ENCODE measurements around the gene ATE1.

ATE1 gene

DNA sequence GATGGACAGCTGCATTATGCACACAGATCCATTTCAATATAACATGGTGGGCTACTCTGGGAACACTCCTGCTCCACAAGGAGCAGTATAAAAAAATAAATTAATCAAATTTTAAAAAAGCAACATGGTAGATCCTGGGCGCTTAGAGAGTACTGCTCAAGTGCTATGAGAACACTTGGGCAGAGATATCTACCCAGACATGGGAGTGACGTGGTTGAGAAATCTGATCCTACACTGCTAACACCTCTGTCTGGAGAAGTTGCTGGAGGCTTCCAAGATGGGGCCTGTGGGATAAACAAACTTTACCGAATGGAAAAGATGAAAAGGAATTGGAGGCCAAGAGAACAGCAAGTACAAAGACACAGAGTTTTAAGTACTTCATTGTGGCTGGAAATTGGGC is 38.2 kb upstream of the ATE1 start:
- no peak for DNase-seq (ENCODE audit: low read depth)
- H3K4me3 ChIP-seq (ENCODE audit: control insufficient read depth, low read depth, low read length), result no peak overlapping the region
- TF ChIP-seq, protein P1, sequence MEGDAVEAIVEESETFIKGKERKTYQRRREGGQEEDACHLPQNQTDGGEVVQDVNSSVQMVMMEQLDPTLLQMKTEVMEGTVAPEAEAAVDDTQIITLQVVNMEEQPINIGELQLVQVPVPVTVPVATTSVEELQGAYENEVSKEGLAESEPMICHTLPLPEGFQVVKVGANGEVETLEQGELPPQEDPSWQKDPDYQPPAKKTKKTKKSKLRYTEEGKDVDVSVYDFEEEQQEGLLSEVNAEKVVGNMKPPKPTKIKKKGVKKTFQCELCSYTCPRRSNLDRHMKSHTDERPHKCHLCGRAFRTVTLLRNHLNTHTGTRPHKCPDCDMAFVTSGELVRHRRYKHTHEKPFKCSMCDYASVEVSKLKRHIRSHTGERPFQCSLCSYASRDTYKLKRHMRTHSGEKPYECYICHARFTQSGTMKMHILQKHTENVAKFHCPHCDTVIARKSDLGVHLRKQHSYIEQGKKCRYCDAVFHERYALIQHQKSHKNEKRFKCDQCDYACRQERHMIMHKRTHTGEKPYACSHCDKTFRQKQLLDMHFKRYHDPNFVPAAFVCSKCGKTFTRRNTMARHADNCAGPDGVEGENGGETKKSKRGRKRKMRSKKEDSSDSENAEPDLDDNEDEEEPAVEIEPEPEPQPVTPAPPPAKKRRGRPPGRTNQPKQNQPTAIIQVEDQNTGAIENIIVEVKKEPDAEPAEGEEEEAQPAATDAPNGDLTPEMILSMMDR (IDR thresholded peaks at IDR 0.05; ENCODE audit: control insufficient read depth, insufficient read depth, low read depth, low read length, missing control alignments), result no peak

DNA sequence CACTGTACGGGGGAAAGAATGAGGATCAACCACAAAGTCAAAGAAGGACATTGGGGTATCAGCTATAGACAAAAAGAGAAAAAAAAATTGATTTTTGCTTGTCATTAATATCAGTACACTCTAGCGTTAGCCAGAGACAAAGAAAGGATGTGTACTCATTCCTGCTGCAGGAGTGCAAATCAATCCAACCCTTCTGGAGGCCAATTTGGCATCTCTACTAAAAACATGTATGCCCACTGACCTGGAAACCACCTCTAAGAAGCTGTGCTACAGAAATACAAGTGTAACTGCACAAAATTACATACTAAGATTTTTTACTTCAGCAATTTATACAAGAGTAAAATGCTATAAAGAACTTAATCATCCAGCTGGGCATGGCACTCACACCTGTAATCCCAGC is 33.6 kb upstream of the ATE1 start:
- DNase-seq (ENCODE audit: low read depth), result no peak
- no peak overlapping the region for H3K4me3 ChIP-seq (ENCODE audit: control insufficient read depth, low read depth, low read length)
- TF ChIP-seq, protein P1 (IDR thresholded peaks at IDR 0.05; ENCODE audit: control insufficient read depth, insufficient read depth, low read depth, low read length, missing control alignments), result no peak

DNA sequence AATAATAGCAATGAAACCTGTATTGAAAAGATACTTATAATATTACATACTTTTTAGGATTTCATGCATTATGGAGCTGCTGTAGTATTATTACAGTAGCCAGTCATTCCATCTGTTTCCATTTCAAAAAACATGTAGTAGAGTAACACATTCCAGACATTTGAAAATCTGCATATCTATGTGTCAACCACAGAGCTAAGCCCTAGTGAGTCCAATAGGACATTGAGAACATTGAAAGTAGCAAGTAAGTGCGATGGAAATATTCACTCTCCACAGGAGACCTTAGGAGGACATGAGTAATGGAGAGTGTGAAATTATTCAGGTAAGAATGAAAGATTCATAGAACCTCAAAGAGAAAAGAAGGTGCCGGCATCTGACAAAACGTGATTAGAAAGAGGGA is 31.8 kb upstream of the ATE1 start:
- DNase-seq (ENCODE audit: low read depth), result no peak
- H3K4me3 ChIP-seq (ENCODE audit: control insufficient read depth, low read depth, low read length), result no peak overlapping the region
- TF ChIP-seq, protein P1 (IDR thresholded peaks at IDR 0.05; ENCODE audit: control insufficient read depth, insufficient read depth, low read depth, low read length, missing control alignments), result no peak

DNA sequence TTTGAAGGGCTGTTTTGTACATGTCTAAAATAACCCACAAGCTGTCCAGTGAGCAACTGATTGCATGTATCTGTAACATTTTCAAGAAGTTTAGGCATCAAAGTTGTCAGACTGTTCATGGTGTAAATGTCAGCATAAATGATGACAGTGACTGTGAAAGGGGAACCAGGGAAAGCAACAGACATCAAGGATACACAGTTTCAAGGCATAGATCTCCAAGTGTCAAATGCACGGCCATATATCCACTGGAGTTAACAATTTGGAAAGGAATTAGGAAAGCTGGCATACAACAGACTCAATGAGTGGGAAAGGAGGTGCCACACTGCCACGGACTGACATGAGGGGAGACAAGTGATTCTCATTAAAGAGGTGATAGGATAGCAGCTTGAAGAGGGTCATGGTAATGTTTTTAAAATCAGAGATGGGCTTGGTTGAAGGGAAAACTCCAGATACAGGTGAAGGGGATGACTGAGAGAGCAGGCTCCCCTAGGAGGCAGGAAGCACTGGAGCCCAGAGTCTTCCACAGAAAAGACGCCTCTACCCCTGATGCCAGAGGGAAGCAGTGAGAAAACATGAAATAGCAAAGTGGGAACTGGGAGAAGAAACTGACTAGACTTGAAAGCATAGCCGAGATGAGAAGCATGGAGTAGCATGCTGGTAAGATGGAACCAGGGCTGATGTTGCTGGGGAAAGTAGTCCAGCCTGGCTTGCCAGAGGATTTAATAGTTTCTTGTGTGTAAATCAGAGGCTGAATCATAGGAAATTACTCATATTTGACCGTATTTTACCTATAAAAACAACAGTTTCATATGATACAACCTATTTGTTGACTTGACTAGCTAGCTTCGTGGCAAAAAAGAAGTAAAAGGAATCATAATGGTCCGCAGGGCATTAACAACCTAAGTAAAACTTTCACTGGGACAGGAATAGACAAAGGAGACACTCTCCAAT is 28.6 kb upstream of the ATE1 start:
- no peak overlapping the region for H3K4me3 ChIP-seq (ENCODE audit: control insufficient read depth, low read depth, low read length)
- peak; percentile 55 for DNase-seq (ENCODE audit: low read depth)
- TF ChIP-seq, protein P1 (IDR thresholded peaks at IDR 0.05; ENCODE audit: control insufficient read depth, insufficient read depth, low read depth, low read length, missing control alignments), result no peak

DNA sequence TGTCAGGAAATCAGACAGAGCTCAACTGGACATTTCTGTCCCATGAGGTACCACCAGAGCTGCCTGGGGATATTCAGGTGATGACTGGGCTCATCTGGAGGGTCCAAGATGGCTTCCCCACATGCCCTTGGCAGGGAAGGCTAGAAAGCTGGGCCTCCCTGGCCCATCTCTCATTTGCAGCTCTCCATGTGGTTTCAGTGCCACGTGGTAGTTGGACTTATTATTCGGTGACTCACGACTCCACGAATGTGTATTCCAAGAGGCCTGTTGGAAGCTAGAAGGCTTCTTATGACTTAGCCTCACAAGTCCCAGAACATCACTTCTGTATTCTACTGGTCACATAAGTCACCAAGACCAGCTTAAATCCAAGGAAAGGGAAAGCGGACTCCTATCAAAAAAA is 24.4 kb upstream of the ATE1 start:
- no peak for DNase-seq (ENCODE audit: low read depth)
- H3K4me3 ChIP-seq (ENCODE audit: control insufficient read depth, low read depth, low read length), result no peak overlapping the region
- TF ChIP-seq, protein P1 (IDR thresholded peaks at IDR 0.05; ENCODE audit: control insufficient read depth, insufficient read depth, low read depth, low read length, missing control alignments), result no peak

DNA sequence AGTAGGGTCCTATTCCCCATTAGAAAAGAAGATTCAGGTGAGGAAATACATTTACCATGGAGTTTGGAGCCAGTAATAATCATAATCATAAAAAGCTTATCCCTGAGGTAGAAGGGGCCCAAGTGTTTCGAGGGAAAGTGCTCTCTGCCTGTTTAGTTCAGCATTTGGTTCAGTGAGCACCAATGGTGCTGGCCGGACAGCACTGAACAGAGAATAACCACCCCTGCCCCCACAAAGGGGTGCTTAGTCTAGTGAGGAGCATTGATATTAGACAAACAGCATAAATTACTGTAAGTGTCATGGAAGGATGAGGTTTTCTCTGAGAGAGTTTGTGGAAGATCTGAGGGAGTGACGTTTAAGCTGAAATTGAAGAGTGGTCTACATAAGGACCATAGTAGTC is 21.6 kb upstream of the ATE1 start:
- no peak for DNase-seq (ENCODE audit: low read depth)
- no peak overlapping the region for H3K4me3 ChIP-seq (ENCODE audit: control insufficient read depth, low read depth, low read length)
- TF ChIP-seq, protein P1 (IDR thresholded peaks at IDR 0.05; ENCODE audit: control insufficient read depth, insufficient read depth, low read depth, low read length, missing control alignments), result no peak

Data from AG09309 (cell line).